ENCODE data around the gene UCK1.

DNA sequence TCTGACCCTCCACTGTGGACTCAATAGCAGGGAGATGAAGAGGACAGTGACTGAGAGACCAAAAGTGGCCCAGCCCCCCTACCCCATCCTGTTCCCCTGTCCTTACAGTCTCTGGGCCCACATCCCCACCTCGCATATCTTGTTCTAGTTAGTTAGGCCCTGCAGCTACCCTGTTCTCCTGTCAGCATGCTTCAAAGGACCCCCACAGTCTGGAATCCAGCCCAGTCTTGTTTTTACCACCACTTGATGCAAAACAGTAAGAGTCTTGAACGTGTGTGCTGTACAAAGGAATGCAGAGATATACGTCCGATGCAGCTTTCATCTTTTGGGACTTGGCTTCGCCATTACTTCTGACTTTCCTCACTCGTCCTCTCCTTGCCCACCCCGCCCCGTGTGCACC lies 40.5 kb downstream of the UCK1 start:
- TF ChIP-seq, protein P1, sequence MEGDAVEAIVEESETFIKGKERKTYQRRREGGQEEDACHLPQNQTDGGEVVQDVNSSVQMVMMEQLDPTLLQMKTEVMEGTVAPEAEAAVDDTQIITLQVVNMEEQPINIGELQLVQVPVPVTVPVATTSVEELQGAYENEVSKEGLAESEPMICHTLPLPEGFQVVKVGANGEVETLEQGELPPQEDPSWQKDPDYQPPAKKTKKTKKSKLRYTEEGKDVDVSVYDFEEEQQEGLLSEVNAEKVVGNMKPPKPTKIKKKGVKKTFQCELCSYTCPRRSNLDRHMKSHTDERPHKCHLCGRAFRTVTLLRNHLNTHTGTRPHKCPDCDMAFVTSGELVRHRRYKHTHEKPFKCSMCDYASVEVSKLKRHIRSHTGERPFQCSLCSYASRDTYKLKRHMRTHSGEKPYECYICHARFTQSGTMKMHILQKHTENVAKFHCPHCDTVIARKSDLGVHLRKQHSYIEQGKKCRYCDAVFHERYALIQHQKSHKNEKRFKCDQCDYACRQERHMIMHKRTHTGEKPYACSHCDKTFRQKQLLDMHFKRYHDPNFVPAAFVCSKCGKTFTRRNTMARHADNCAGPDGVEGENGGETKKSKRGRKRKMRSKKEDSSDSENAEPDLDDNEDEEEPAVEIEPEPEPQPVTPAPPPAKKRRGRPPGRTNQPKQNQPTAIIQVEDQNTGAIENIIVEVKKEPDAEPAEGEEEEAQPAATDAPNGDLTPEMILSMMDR (IDR thresholded peaks at IDR 0.05): no peak
- TF ChIP-seq MAX (IDR thresholded peaks at IDR 0.05) (no peak), NFE2L2 (conservative IDR thresholded peaks at IDR 0.05; ENCODE audit: low read length) (no peak), EP300 (IDR thresholded peaks at IDR 0.05) (no peak), CBX2 (IDR thresholded peaks at IDR 0.05; ENCODE audit: borderline replicate concordance, low read depth) (no peak), EHMT2 (IDR thresholded peaks at IDR 0.05; ENCODE audit: low read depth) (no peak)
